Natural killer cell treated with Interleukin-12 subunit alpha and Interleukin-12 subunit beta and Interleukin-15 and Interleukin-18, amount 100 ng/mL, for 72 hours (primary cell): ENCODE data around the gene BET1L. TPM values are rescaled to one million over a fixed set of nuclear protein-coding genes. Genes with fewer than 3 reads are reported as not detected.
A peak's percentile ranks its signal among the peaks of the same experiment; 100 is the strongest.

Source experiments
- ATAC-seq, 2 donors: fragments of 150-1000 bp; cut with Tn5 transposase in 1 of 2; sonication (Bioruptor Pico), chemical (Tn5 transposase) in 1 of 2; 2 replicates each; pipeline ENCODE4 v1.10.0; 2021
- DNase-seq: peaks from one replicate; pipeline ENCODE4 v3.0.0; 2022; ENCODE audit warnings: low spot score
- H3K27ac Mint-ChIP-seq, 2 donors: 1 replicate in 1 of 2; 2 replicates in 1 of 2; pipeline ENCODE4 v1.8.0; 2022; ENCODE audit warnings: mixed read lengths in 2 of 2, mild to moderate bottlenecking in 1 of 2, moderate library complexity in 1 of 2
- H3K27me3 Mint-ChIP-seq, 2 donors: 1 replicate in 1 of 2; 2 replicates in 1 of 2; pipeline ENCODE4 v1.8.0; 2022; ENCODE audit warnings: mixed read lengths in 2 of 2
- H3K36me3 Mint-ChIP-seq: one replicate; pipeline ENCODE4 v1.8.0; 2022; ENCODE audit warnings: mixed read lengths
- H3K4me1 Mint-ChIP-seq, 2 donors: 1 replicate in 1 of 2; 2 replicates in 1 of 2; pipeline ENCODE4 v1.8.0; 2022; ENCODE audit warnings: low read depth in 2 of 2, mixed read lengths in 2 of 2, mild to moderate bottlenecking in 1 of 2
- H3K4me3 Mint-ChIP-seq: one replicate; pipeline ENCODE4 v1.8.0; 2022; ENCODE audit warnings: mixed read lengths
- H3K9me3 Mint-ChIP-seq: 2 replicates; pipeline ENCODE4 v1.8.0; 2022; ENCODE audit warnings: mixed read lengths
- total RNA-seq, 2 donors: library from RNA; stranded (reverse); gene quantifications; one replicate each; pipeline ENCODE4 v1.2.3, GENCODE V29; 2022

BET1L gene
- total RNA-seq, 2 donors from 2014 or later, result 43.6 to 51.4 TPM

DNA sequence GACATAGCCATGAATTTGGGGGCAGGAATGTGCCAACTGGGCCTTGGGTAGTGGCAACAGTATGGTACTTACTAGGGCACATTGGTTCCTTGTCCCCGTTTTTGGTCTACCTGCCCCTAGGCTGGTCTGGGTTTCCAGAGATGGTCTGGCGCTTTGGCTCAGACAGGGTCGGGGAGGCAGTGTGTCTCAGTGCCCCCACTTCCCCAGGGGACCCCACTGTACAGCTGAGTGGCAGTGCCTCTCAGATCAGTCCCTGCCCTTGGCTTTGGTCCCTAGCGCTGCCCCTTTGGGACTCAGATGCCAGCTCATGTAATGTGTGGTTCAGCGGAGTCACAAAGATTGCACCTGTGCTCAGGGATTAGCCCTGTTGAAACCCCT, 3.6 kb upstream of the BET1L start:
- no peaks in the 10 kb centered on the region for H3K9me3 Mint-ChIP-seq
- H3K27ac Mint-ChIP-seq, result no peak overlapping the region
- no peaks in the 10 kb centered on the region for H3K27me3 Mint-ChIP-seq
- DNase-seq (no peak), ATAC-seq (no peak)
- no peaks in the 10 kb centered on the region for H3K36me3 Mint-ChIP-seq
- H3K4me3 Mint-ChIP-seq, result no peak overlapping the region
- H3K4me1 Mint-ChIP-seq, result peaks cover 25 to 29% of the 10 kb centered on the region in 2 donors

DNA sequence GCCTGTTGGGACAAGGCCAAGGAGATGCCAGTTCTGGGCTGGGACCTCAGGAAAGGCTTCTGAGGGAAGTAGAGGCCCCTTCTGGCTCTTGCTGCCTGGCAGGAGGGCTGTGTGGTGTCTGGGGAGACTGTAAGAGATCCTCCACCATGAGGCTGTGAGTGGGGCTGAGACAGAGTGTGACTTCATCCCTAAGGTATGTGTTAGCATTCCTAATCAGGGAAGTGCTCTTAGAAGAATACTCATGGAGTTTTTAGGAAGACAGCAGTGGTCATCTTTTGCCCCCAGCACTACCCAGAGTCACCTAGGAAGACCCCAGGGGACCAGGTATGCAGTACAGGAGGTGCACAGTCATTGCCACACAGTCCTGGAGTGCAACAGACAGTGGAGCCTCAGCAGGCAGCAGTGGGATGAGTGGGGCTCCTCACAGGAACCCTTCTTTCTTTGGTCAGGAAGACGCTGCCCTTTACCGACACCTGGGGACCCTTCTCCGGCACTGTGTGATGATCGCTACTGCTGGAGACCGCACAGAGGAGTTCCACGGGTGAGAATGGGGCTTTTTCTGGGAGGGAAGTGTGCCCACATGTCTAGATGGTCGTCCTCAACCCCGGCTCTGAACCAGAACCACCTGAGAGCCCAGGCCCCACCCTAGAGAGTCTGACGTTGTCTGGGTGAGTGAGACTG, 3.1 kb upstream of the BET1L start:
- no peaks in the 10 kb centered on the region for H3K9me3 Mint-ChIP-seq
- H3K27ac Mint-ChIP-seq, result peak overlapping the region; percentile 69 to 98
- no peaks in the 10 kb centered on the region for H3K27me3 Mint-ChIP-seq
- no peak for ATAC-seq
- H3K4me3 Mint-ChIP-seq, result peak overlapping the region; percentile 96
- DNase-seq, result no peak
- H3K36me3 Mint-ChIP-seq, result no peaks in the 10 kb centered on the region
- peaks cover 25 to 32% of the 10 kb centered on the region in 2 donors for H3K4me1 Mint-ChIP-seq

DNA sequence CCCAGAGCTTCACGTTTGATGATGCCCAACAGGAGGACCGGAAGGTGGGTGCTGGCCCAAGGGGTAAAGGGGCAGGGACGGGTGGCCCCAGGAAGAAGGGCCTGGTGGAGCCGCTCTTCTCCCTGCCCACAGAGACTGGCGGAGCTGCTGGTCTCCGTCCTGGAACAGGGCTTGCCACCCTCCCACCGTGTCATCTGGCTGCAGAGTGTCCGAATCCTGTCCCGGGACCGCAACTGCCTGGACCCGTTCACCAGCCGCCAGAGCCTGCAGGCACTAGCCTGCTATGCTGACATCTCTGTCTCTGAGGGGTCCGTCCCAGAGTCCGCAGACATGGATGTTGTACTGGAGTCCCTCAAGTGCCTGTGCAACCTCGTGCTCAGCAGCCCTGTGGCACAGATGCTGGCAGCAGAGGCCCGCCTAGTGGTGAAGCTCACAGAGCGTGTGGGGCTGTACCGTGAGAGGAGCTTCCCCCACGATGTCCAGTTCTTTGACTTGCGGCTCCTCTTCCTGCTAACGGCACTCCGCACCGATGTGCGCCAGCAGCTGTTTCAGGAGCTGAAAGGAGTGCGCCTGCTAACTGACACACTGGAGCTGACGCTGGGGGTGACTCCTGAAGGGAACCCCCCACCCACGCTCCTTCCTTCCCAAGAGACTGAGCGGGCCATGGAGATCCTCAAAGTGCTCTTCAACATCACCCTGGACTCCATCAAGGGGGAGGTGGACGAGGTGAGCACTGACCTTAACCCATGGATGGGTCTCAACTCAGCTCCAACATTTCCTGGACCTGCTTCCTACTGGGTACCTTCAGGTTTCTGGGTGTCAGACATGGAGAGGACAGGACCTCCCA, 2.3 kb upstream of the BET1L start:
- Mint-ChIP-seq H3K4me1 (peaks cover 25 to 36% of the 10 kb centered on the region in 2 donors), H3K36me3 (no peaks in the 10 kb centered on the region), H3K9me3 (no peaks in the 10 kb centered on the region), H3K27ac (peak overlapping the region; percentile 98 to 99), H3K27me3 (no peaks in the 10 kb centered on the region), H3K4me3 (peak overlapping the region; percentile 96)
- ATAC-seq (no peak), DNase-seq (no peak)

DNA sequence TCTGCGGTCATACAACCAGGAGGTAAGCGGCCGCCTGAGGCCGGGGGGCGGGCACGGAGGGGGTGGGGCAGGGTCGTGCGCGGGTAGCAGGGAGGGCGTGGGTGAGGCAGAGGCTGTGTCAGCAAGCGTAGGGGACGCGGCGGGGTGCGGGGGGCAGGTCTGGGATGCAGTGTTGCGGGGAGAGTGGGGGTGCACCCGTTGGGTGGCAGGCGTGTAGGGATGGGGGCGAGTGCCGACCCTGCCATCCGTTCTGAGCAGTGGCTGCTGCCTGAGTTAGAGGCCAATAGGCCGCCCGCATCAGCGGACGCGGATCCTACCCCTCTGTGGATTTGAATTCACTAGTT, 1.7 kb upstream of the BET1L start:
- DNase-seq (no peak), ATAC-seq (peak in 1 of 2 donors; percentile 1)
- Mint-ChIP-seq H3K36me3 (no peaks in the 10 kb centered on the region), H3K4me3 (peak overlapping the region; percentile 96), H3K9me3 (no peaks in the 10 kb centered on the region), H3K27me3 (no peaks in the 10 kb centered on the region), H3K4me1 (peaks cover 27 to 40% of the 10 kb centered on the region in 2 donors), H3K27ac (peak overlapping the region; percentile 98 to 99)

DNA sequence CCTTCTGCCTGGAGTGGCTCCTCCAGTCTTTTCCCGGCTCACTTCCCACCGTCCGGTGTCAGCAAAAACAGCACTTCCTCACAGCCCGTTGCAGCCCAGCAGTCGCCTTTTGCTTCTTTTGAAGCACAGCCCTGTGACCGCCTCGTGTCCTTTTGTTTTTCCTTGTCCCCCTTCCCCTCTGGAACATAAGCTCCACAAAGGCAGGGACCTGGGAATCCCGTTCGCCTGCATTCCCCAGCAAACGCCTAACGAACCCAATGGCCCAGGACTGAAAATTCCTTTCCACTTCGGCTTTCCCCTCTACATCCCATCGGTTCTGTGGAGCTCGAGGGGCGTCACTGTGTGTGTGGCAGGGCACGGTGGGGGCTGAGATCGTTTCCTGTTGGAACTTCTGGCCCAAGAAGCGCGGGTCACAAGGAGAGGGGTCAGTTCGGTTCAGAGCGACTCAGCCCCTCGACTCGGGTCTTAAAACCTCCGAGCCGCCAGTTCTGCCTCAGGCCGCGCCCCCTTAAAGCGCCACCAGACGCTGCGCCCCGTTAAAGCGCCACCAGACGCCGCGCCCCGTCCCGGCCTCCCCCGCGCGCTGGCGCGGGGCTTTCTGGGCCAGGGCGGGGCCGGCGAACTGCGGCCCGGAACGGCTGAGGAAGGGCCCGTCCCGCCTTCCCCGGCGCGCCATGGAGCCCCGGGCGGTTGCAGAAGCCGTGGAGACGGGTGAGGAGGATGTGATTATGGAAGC, 1.1 kb upstream of the BET1L start:
- DNase-seq (peak; percentile 87), ATAC-seq (peak; percentile 72 to 73)
- Mint-ChIP-seq H3K4me3 (peak overlapping the region; percentile 96), H3K9me3 (no peaks in the 10 kb centered on the region), H3K27me3 (no peaks in the 10 kb centered on the region), H3K36me3 (no peaks in the 10 kb centered on the region), H3K4me1 (peaks cover 33 to 45% of the 10 kb centered on the region in 2 donors), H3K27ac (peak overlapping the region; percentile 98 to 99)

DNA sequence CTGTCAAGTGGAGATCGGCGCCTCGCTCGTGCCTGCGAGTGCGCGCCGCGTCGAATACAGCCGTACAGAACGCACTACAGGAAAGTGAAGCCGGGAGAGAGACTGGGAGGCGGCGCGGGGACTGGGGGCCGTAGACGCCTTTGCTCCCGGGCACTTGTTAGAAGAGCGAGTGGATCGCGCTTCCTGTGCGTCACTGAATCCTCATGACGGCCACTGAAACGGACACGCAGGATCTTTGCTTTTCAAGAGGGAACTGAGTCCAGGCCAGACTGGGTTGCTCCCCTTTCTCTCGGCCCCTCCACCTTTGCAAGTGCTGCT, 623 bp upstream of the BET1L start:
- Mint-ChIP-seq H3K27ac (peak overlapping the region; percentile 98 to 99), H3K36me3 (no peaks in the 10 kb centered on the region), H3K9me3 (no peaks in the 10 kb centered on the region), H3K27me3 (no peaks in the 10 kb centered on the region), H3K4me1 (peaks cover 38 to 48% of the 10 kb centered on the region in 2 donors), H3K4me3 (peak overlapping the region; percentile 96)
- DNase-seq, result no peak
- ATAC-seq, result peak in 1 of 2 donors; percentile 25

DNA sequence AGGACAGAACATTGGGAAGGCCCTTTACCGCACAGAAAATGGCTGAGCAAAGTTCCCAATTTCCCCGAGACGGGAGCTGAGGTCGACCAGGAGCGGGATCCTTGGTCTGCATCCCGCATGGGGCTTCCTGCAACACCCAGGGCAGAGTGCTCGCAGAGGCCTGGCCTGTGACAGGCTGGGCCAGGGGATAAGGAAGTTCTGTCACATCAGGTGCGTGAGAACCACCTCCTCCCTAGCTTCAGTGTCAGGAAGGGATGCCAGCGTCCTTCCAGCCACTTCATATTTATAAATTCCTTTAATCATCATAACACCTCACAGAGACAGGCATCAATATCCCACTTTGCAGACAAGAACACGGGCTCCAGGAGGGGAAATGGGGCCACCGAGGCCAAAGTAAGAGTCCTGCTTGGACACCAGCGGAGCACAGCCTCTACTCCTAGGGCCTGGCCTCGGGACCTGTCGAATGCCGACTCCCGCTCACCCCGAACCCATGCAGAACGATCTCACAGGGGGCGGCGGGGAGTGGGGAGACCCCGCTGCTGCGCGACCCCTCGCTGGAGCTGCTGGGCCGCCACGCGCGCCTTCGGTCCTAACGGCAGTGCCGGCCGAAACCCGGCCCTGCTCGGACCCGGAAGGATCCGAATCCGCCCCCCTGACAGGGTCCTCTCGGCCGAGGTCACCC, 532 bp downstream of the BET1L start:
- no peak for ATAC-seq
- Mint-ChIP-seq H3K36me3 (no peaks in the 10 kb centered on the region), H3K27ac (peak overlapping the region; percentile 98 to 99), H3K27me3 (no peaks in the 10 kb centered on the region), H3K4me1 (peaks cover 44 to 55% of the 10 kb centered on the region in 2 donors), H3K9me3 (no peaks in the 10 kb centered on the region), H3K4me3 (peak overlapping the region; percentile 96)
- DNase-seq, result no peak

DNA sequence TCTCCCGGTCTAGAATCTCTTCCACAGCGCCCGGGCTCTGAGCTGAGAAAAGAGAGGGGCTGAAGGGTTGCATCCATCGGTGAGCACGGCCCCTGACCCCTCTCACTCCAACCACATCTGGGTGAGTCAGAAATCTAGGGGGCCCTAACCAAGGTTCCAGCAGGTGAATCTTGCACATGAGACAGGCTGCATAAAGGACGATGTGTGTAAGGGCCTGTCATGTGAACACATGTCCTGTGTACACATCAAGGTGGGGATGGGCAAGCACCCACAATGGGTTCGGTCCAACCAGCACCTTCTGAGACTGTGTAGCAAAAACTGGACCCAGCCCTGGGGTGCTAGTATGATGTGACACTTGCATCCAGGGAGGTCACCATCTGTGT, 1.2 kb downstream of the BET1L start:
- Mint-ChIP-seq H3K4me1 (peaks cover 44 to 53% of the 10 kb centered on the region in 2 donors), H3K27ac (peak overlapping the region; percentile 98 to 99), H3K36me3 (no peaks in the 10 kb centered on the region), H3K27me3 (no peaks in the 10 kb centered on the region), H3K4me3 (peak overlapping the region; percentile 96), H3K9me3 (no peaks in the 10 kb centered on the region)
- DNase-seq (no peak), ATAC-seq (no peak)

DNA sequence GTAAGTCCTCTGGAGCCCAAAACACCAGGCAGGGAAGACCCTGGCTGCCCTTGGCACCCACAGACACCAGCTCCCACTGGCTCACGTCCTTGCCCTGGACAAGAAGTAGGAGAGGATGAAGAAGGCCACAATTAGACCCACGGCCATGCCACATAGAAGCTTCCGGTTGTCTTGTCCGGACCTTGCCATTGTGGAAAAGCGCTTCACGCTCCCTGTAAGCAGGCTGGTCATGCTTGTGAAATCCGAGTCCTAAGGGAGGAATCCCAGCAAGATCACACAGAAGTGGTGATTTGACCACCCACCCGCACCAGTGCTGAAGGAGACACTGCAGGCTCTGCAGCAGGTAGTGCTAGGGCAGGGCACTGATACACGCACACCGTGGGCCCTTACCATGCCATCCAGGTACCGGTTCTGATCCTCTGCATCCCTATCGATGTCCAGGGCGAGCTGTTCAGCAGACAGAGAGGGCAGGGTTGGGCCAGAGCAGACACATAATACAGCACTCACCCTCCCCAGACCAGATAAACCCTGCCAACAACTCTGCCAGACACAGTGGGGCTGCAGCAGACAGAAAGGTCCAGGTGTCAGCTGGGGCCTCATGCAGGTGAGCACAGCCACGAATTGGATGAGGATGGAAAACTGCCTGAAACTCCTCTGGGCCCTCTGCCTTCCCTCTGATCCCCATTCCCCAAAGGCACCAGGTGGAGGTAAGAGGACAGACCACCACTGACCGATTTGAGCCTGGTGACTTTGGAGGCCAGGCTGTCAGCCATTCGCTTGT, 1.8 kb downstream of the BET1L start:
- no peaks in the 10 kb centered on the region for H3K36me3 Mint-ChIP-seq
- DNase-seq (no peak), ATAC-seq (no peak)
- peaks cover 44 to 53% of the 10 kb centered on the region in 2 donors for H3K4me1 Mint-ChIP-seq
- no peak overlapping the region for H3K27ac Mint-ChIP-seq
- H3K4me3 Mint-ChIP-seq, result peak overlapping the region; percentile 47
- no peaks in the 10 kb centered on the region for H3K9me3 Mint-ChIP-seq
- H3K27me3 Mint-ChIP-seq, result no peaks in the 10 kb centered on the region

DNA sequence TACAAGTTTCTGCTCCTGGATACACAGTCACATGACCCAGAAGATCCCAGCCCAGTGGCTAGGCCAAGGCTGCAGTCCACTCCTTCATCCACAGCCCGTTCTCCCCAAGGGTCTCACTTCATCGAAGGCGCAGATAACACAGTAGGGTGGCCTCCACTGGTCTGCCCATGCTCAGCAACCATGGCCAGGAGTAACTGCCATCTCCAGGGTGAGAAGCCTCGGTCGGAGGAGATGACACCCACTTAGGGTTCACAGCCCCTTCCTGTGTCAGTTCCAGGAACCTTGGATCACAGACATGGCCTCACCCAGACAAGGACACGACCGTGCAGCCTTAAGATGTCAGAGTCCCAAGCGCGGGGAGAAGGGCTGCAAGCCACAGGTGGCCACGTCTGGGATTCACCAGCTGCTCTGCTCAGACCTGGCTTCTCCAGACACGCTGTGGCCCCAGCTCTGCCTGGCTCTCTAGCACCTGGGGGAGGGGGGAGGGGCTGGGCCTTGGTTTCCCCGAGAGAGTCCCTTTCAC, 2.6 kb downstream of the BET1L start:
- peaks cover 38 to 47% of the 10 kb centered on the region in 2 donors for H3K4me1 Mint-ChIP-seq
- no peaks in the 10 kb centered on the region for H3K27me3 Mint-ChIP-seq
- no peak overlapping the region for H3K4me3 Mint-ChIP-seq
- no peaks in the 10 kb centered on the region for H3K36me3 Mint-ChIP-seq
- no peak for ATAC-seq
- no peak for DNase-seq
- H3K27ac Mint-ChIP-seq, result no peak overlapping the region
- H3K9me3 Mint-ChIP-seq, result no peaks in the 10 kb centered on the region

DNA sequence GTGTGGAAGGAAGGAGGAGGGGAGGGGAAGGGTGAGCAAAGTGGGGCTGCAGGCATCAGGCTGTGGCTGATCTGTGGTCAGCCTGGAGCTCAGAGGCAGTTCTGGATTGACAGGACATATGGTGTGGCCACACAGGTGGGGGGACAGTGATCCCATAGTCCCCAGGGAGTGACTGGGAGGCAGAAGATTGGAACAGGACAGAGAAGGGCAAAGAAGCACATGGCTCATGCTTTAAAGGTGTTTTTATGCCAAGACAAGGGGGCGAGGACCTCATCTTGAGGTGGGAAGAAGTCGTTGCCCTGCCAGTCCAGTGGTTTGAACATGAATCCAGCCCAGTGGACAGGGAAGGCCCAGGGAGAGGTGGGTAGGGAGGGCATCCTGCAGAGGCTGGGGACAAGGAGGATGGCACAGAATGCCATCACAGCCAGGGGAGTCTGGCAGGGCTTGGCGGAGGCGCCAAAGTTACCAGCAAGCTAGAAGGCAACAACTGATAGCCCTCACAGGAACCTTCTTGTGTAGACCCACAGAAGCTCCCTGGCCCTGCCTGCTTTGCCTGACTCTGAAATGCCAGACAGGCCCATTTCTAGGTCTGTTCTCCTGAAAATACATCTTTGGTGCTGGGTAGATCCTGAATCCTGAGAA, 3.1 kb downstream of the BET1L start:
- no peaks in the 10 kb centered on the region for H3K9me3 Mint-ChIP-seq
- H3K4me1 Mint-ChIP-seq, result peaks cover 38 to 46% of the 10 kb centered on the region in 2 donors
- H3K4me3 Mint-ChIP-seq, result peak overlapping the region; percentile 64
- DNase-seq (no peak), ATAC-seq (no peak)
- no peaks in the 10 kb centered on the region for H3K36me3 Mint-ChIP-seq
- no peaks in the 10 kb centered on the region for H3K27me3 Mint-ChIP-seq
- peak overlapping the region; percentile 51 to 62 for H3K27ac Mint-ChIP-seq

DNA sequence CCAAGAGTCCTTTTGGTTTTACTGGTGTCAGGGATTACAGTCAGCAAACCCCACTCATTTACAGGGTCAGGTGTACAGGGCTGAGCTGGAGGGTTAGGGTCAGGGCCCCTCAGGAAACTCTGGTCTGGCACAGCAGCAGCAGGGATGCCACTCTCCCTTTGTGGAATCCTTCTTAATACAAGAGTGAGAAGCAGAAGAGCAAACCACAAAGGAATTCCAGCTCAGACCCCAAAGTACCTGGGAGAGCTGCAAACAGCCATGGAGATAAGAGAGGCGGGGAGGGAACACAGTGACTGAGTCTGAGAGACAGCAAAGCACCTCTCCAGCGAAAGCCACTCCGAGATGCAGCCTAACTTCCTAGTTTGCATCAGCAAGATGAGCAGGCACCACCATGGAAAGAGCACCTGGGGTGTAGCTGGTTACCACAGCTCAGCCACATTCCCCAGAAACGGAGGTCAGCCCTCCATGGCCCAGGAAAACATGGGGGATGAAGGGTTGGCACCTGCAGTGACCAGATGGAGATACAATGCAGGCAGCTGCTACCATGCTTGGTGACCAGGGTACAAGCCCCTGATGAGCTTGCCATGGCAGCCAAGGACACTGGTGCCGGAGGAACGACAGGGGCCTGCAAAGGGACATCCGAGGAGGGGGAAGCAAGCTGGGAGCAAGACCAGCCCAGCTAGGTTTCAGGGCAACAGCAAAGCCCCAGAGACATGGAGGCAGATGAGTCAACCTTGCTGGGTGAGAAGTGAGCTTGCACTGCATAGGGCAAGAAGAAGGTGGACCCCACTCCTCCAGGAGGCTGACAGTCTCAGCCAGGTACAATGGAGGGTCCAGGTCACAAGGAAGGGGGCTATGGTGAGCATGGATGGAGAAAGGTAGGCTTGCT, 3.9 kb downstream of the BET1L start:
- DNase-seq, result no peak
- Mint-ChIP-seq H3K27ac (peak overlapping the region; percentile 51 to 62), H3K4me1 (peaks cover 37 to 46% of the 10 kb centered on the region in 2 donors), H3K36me3 (no peaks in the 10 kb centered on the region), H3K4me3 (peak overlapping the region; percentile 64), H3K9me3 (no peaks in the 10 kb centered on the region), H3K27me3 (no peaks in the 10 kb centered on the region)
- ATAC-seq, result no peak
